Activated naive CD8-positive, alpha-beta T cell treated with anti-CD3 and anti-CD28 coated beads, Interleukin-2, amount 10 ng/mL, durations not matched to agents 7 days and 5 days (primary cell): ENCODE measurements around the gene CDH18. TPM values are rescaled to one million over a fixed set of nuclear protein-coding genes. Genes with fewer than 3 reads are reported as not detected.

Experiments
- ATAC-seq: fragments of 150-1000 bp; cut with Tn5 transposase; one replicate; pipeline ENCODE4 v1.10.0; 2021; ENCODE audit warnings: low read depth, moderate library complexity
- POLR2A ChIA-PET: fragments of 350-600 bp; sonication (Branson Sonifier 250); formaldehyde crosslinking; loops from one replicate; lab custom pipeline; 2021; ENCODE audit warnings: antibody characterized with exemption; lab: Charles Lee
- DNase-seq: peaks from one replicate; pipeline ENCODE4 v3.0.0; 2021
- H3K27ac Mint-ChIP-seq: one replicate; pipeline ENCODE4 v1.8.0; 2022; ENCODE audit warnings: mild to moderate bottlenecking, mixed read lengths
- H3K27me3 Mint-ChIP-seq: one replicate; pipeline ENCODE4 v1.8.0; 2022; ENCODE audit warnings: mild to moderate bottlenecking, moderate library complexity, mixed read lengths
- H3K36me3 Mint-ChIP-seq: one replicate; pipeline ENCODE4 v1.8.0; 2021; ENCODE audit warnings: mild to moderate bottlenecking, mixed read lengths
- H3K4me1 Mint-ChIP-seq: one replicate; pipeline ENCODE4 v1.8.0; 2021; ENCODE audit warnings: mixed read lengths
- H3K4me3 Mint-ChIP-seq: one replicate; pipeline ENCODE4 v1.8.0; 2022; ENCODE audit warnings: mild to moderate bottlenecking, moderate library complexity, mixed read lengths
- H3K9me3 Mint-ChIP-seq: one replicate; pipeline ENCODE4 v1.8.0; 2021; ENCODE audit warnings: mixed read lengths
- total RNA-seq, 2 experiments: library from RNA; stranded (reverse); gene quantifications; one replicate each; pipeline ENCODE4 v1.2.3, GENCODE V29; 2021

The CDH18 gene
- total RNA-seq, 2 experiments from 2014 or later = not detected

DNA sequence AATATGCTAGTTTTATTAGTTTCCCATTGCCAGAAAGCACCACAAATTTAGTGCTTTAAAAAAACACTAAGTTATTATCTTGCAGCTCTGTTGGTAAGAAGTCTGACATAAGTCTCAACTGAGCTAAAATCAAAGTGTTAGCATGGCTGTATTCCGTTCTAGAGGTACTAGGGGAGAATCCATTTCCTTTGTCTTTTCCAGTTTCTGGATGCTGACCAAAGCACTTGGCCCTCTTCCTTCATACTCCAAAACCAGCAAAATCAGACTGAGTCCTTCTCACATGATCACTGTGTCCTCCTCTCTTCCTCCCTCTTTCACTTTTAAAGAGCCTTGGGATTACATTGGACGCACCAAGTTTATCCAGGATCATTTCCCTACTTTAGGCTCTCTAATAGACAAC is 9.5 kb downstream of the CDH18 start:
- DNase-seq (no peak), ATAC-seq (no peak)
- Mint-ChIP-seq H3K9me3 (peaks cover 6% of the 10 kb centered on the region), H3K4me1 (no peaks in the 10 kb centered on the region), H3K36me3 (no peaks in the 10 kb centered on the region), H3K27ac (no peak overlapping the region), H3K4me3 (no peak overlapping the region), H3K27me3 (no peaks in the 10 kb centered on the region)
- POLR2A ChIA-PET = no interaction called here

DNA sequence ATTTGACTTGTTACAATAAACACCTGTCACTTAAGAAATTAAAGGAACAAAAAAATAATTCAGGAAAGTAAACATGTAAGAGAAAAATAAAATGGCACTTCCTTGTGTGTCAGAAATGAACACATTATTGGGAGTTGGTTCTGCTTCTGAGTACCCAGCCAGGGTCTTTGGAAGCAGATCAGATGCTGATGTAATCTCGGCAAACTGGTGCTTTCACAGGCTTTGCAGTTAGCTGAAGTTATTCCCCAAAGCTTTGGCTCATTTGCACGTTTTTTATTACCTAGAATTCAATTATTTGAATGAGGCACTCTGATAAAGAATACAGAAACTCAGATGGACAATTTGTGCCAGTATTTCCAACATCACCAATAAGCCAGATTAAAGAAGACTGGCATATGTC is 10.9 kb downstream of the CDH18 start:
- no peak overlapping the region for H3K4me3 Mint-ChIP-seq
- no peaks in the 10 kb centered on the region for H3K4me1 Mint-ChIP-seq
- no peak overlapping the region for H3K27ac Mint-ChIP-seq
- POLR2A ChIA-PET = no interaction called here
- no peaks in the 10 kb centered on the region for H3K36me3 Mint-ChIP-seq
- ATAC-seq = no peak
- no peak for DNase-seq
- no peaks in the 10 kb centered on the region for H3K27me3 Mint-ChIP-seq
- H3K9me3 Mint-ChIP-seq = peaks cover 6% of the 10 kb centered on the region

DNA sequence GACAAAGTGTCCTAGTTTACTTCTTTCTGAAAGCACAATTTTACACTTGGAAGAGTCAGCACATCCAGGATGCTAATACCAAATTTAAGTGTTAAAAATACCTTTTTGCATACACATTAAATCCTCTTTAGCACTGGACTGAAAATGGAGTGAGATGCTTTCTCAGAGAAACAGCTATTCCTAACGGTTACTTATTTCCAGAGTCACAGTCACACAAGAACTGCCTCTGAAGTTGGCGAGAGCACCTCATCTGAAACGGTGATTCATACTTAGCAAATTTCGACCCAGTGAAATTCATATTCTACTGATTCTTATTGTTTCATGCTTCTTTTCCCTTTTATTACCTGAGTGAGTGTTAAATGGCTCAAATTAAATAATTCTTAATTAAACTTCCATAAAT is 12.2 kb downstream of the CDH18 start:
- no peak overlapping the region for H3K4me3 Mint-ChIP-seq
- DNase-seq (no peak), ATAC-seq (no peak)
- no peaks in the 10 kb centered on the region for H3K36me3 Mint-ChIP-seq
- peaks cover 5% of the 10 kb centered on the region for H3K9me3 Mint-ChIP-seq
- no peaks in the 10 kb centered on the region for H3K27me3 Mint-ChIP-seq
- H3K4me1 Mint-ChIP-seq = no peaks in the 10 kb centered on the region
- POLR2A ChIA-PET = no interaction called here
- no peak overlapping the region for H3K27ac Mint-ChIP-seq

DNA sequence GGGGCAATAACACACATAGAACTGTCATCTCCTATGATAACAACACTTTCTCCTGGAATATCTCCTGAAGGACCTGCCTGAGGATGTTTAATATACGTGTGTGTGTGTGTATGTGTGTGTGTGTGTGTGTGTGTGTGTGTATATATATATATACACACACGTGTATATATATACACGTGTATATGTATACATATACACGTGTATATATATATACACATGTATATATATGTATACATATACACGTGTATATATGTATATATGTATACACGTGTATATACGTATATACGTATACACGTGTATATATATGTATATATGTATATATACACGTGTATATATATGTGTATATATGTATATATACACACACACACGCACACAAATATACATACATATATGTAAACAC is 27.5 kb downstream of the CDH18 start:
- POLR2A ChIA-PET = no interaction called here

DNA sequence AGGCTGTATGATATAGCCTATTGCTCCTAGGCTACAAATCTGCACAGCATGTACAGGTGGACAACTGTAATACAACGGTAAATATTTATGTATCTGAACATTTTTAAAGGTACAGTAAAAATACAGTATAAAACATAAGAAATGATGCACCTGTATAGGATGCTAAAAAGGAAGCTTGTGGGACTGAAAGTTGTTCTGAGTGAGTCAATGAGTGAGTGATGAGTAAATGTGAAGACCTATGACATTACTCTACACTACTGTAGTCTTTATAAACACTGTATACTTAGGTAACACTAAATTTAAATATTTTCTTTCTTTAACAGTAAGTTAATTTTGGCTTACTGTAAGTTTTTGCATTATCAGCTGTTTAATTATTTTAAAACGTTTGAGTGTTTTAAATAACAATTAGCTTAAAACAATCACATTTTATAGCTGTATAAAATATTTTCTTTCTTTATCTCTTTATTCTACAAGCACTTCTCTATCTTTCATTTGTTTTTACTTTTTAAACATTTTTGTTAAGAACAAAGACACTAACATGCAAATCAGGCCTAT is 28.1 kb downstream of the CDH18 start:
- ATAC-seq = no peak
- H3K27ac Mint-ChIP-seq = no peak overlapping the region
- H3K27me3 Mint-ChIP-seq = no peaks in the 10 kb centered on the region
- no peaks in the 10 kb centered on the region for H3K36me3 Mint-ChIP-seq
- no peaks in the 10 kb centered on the region for H3K4me1 Mint-ChIP-seq
- no peak overlapping the region for H3K4me3 Mint-ChIP-seq
- POLR2A ChIA-PET = no interaction called here
- DNase-seq = no peak
- peaks cover 1% of the 10 kb centered on the region for H3K9me3 Mint-ChIP-seq

More for the DNA sequence above, 27.5 kb downstream of the CDH18 start:
- no peaks in the 10 kb centered on the region for H3K36me3 Mint-ChIP-seq
- ATAC-seq (no peak), DNase-seq (no peak)
- peaks cover 1% of the 10 kb centered on the region for H3K9me3 Mint-ChIP-seq
- H3K4me1 Mint-ChIP-seq = no peaks in the 10 kb centered on the region
- H3K27me3 Mint-ChIP-seq = no peaks in the 10 kb centered on the region
- no peak overlapping the region for H3K4me3 Mint-ChIP-seq
- no peak overlapping the region for H3K27ac Mint-ChIP-seq

DNA sequence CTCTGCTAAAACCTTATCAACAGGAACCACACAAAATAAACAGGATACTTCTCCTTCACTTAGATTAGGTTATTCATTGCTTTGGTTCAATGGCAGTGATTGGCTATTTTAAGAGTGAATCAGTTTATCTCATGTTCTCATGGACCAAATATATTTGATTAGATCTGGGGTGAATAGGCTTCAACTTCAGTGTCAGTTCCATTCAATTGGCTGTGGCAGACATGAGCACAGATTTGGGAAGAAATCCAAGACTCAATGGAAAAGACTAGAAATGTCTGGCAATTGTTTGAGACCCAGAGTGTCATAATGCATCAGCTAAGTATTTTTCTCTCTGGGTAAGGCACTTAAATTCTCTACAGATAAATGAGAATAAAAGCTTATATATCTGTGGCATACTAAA is 37.1 kb downstream of the CDH18 start:
- H3K27ac Mint-ChIP-seq = no peak overlapping the region
- no peaks in the 10 kb centered on the region for H3K36me3 Mint-ChIP-seq
- no peaks in the 10 kb centered on the region for H3K4me1 Mint-ChIP-seq
- POLR2A ChIA-PET = no interaction called here
- H3K9me3 Mint-ChIP-seq = no peaks in the 10 kb centered on the region
- no peak overlapping the region for H3K4me3 Mint-ChIP-seq
- DNase-seq (no peak), ATAC-seq (no peak)
- H3K27me3 Mint-ChIP-seq = no peaks in the 10 kb centered on the region

DNA sequence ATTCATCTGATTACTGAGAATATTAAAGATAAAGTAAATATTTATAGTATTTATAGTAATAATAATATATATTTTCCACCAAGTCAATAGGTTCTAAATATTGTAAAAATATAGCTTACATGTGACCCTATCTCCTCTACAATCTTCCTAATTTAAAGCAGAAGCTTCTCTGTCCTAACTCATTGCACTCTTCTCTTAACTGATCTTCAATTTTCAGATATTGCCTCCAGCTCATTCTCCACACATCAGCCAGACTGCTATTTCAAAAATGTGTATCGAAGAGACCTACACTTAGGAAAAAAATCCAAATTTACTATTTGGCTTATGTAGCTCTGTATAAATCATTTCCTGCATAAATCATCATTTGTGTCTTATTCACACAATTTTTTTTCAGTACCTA is 47.8 kb downstream of the CDH18 start:
- Mint-ChIP-seq H3K4me1 (no peaks in the 10 kb centered on the region), H3K27ac (no peak overlapping the region), H3K36me3 (no peaks in the 10 kb centered on the region), H3K9me3 (peaks cover 1% of the 10 kb centered on the region), H3K27me3 (no peaks in the 10 kb centered on the region), H3K4me3 (no peak overlapping the region)
- no peak for DNase-seq
- ATAC-seq = no peak
- POLR2A ChIA-PET = no interaction called here

DNA sequence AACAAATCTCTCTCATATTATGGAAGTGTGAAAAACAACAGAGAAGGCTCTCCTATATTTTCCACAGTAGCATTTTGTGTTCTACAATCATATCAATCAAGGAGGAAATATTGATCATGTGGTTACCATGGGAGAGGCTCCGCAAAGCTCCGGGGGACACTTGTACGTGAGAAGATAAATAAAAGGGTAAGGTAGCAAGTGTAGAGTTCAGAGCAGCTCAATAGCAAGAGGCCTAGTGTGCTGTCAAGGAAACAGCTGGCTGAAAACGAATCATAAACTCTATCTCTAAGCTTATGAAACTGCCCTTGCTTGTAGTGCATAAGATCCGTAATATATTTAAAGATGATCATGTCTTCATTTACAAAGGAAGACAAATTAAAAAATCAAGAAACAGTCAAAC is 57.5 kb downstream of the CDH18 start:
- peaks cover 1% of the 10 kb centered on the region for H3K9me3 Mint-ChIP-seq
- H3K4me1 Mint-ChIP-seq = no peaks in the 10 kb centered on the region
- no peak overlapping the region for H3K4me3 Mint-ChIP-seq
- no peak for ATAC-seq
- no peaks in the 10 kb centered on the region for H3K36me3 Mint-ChIP-seq
- H3K27me3 Mint-ChIP-seq = no peaks in the 10 kb centered on the region
- no peak for DNase-seq
- POLR2A ChIA-PET = no interaction called here
- H3K27ac Mint-ChIP-seq = no peak overlapping the region

DNA sequence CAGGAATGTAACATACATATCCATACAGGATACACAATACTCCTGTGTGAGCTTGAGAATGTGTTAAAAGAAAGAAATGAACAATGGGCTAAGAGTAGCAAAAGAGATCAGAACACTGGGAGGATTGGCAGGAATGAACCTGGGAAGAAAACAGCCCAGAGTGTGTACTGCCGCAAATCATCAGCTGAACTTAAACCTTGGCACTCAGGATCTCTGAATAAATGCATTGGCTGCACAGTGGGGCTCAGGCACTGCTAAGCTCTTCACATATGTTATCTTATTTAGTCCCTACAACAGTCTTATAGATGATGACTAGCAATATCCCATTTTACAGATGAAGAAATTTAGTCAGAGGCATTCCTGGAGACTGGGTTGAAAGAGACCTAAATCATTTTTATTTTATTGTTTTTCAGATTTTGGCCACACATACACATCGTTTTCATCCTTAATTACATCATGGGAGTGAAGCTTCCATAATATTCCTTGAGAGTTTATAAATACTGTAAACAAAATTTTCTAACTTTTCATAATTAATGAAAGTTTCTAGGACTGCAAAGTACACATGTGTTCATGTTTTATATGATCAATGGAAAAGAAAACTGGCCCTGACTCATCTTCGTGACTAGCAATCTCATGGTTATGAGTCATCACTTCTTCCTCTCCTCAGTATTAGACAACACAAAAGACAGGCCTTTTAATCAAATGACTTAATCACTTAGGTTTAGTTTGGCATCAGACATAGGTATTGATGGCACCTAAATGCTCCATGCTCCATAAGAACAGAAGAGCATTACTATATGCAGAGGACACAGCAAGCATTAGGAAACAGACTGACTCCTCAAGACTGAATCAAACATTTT is 59.2 kb downstream of the CDH18 start:
- POLR2A ChIA-PET = no interaction called here
- no peak overlapping the region for H3K4me3 Mint-ChIP-seq
- no peak for DNase-seq
- ATAC-seq = no peak
- no peaks in the 10 kb centered on the region for H3K27me3 Mint-ChIP-seq
- H3K9me3 Mint-ChIP-seq = peaks cover 3% of the 10 kb centered on the region
- no peaks in the 10 kb centered on the region for H3K4me1 Mint-ChIP-seq
- H3K27ac Mint-ChIP-seq = no peak overlapping the region
- no peaks in the 10 kb centered on the region for H3K36me3 Mint-ChIP-seq

DNA sequence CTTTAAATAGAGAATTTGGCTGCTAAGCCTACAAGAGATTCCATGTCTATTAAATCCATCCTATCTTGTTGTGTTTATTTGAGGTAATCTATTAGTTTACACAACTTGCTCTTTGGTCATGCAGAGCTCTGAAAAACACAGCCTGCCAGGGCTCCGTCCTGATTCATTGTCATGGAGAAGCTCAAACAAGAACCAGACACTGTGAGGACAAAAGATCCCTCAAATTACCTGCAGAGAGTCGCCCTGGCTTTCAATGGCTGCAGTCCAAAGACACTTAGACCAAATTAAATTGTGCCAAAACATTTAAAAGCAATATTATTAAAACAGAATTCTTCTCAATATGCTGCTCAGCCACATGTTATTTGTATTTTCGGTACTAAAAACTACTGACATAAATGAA is 60.1 kb downstream of the CDH18 start:
- Mint-ChIP-seq H3K9me3 (peaks cover 3% of the 10 kb centered on the region), H3K27ac (no peak overlapping the region), H3K4me3 (no peak overlapping the region), H3K4me1 (no peaks in the 10 kb centered on the region), H3K27me3 (no peaks in the 10 kb centered on the region), H3K36me3 (no peaks in the 10 kb centered on the region)
- POLR2A ChIA-PET = no interaction called here
- DNase-seq = no peak
- no peak for ATAC-seq

DNA sequence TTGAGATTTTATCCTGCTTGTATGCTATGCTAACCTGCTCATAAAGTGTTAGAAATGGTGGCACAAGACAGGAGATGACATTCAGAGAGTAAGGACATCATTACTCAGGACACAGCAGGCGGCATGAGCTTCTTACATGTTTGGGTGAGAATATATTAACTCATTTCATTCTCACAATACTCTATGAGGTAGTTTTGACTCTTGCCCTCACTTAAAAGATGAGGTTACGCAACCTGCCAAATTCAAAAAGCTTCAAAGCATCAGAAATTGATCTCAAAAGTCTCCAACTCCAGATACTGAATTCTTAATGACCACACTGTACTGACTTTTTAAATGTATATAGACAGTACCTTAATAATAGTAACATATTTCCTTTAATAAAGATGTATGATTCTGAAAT is 60.8 kb downstream of the CDH18 start:
- POLR2A ChIA-PET = no interaction called here
- H3K27me3 Mint-ChIP-seq = no peaks in the 10 kb centered on the region
- DNase-seq (no peak), ATAC-seq (no peak)
- no peak overlapping the region for H3K27ac Mint-ChIP-seq
- H3K9me3 Mint-ChIP-seq = peaks cover 3% of the 10 kb centered on the region
- no peak overlapping the region for H3K4me3 Mint-ChIP-seq
- H3K36me3 Mint-ChIP-seq = no peaks in the 10 kb centered on the region
- H3K4me1 Mint-ChIP-seq = no peaks in the 10 kb centered on the region

DNA sequence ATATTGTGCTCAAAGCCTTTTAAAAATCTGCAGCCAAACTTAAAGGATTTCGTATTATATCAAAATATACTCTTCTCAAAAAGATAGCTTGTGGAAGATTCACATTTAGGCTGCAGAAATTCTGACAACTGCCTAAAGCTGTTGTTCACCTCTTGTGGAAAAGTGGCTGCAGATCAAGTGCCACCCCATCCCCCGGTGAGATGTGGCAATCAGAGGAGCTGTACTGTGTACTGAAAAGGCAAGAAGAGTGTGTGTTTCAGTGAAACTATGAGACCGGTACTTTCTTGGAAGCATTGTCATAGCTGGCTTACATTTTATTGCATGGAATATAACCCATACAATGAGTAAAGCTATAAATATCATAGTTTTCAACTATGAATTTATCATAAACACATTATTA is 64.3 kb downstream of the CDH18 start:
- POLR2A ChIA-PET = no interaction called here
- peaks cover 1% of the 10 kb centered on the region for H3K9me3 Mint-ChIP-seq
- H3K27me3 Mint-ChIP-seq = no peaks in the 10 kb centered on the region
- H3K4me1 Mint-ChIP-seq = no peaks in the 10 kb centered on the region
- no peak overlapping the region for H3K4me3 Mint-ChIP-seq
- ATAC-seq (no peak), DNase-seq (no peak)
- no peak overlapping the region for H3K27ac Mint-ChIP-seq
- H3K36me3 Mint-ChIP-seq = no peaks in the 10 kb centered on the region

DNA sequence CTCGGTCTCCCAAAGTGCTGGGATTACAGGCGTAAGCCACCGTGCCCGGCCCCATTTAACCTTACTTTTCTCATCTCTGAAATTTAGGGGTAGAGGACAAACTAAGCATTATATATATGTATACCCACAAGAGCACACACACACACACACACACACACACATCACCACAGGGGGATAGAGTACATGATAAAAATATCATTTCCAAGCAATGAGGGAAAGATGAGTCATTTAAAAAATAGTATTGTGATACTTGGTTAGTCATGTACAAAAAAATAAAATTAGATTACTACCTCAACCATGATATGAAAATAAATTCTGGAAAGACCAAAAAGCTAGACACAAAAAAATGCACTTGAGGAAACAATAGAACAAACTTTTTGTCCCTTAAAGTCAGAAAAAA is 67.2 kb downstream of the CDH18 start:
- no peaks in the 10 kb centered on the region for H3K4me1 Mint-ChIP-seq
- no peaks in the 10 kb centered on the region for H3K27me3 Mint-ChIP-seq
- no peak overlapping the region for H3K4me3 Mint-ChIP-seq
- DNase-seq = no peak
- H3K36me3 Mint-ChIP-seq = no peaks in the 10 kb centered on the region
- POLR2A ChIA-PET = no interaction called here
- ATAC-seq = no peak
- H3K27ac Mint-ChIP-seq = no peak overlapping the region
- peaks cover 2% of the 10 kb centered on the region for H3K9me3 Mint-ChIP-seq

DNA sequence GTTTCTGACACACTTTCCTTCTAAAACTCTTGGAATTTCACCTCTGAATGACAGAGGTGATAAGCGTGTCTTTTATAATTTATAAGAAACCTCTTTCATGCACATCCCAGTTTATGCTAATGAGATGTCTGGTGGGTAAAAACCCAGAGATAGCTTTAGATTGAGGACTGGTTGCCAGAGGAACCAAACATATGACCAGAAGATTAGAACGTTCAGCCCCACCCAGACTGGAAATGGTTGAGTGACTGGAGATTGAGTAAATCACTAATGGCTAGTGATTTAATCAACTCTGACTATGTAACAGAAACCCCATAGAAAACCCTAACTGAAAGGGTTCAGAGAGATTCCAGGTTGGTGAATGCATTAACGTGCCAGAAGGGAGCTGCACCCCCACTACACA is 69.2 kb downstream of the CDH18 start:
- no peaks in the 10 kb centered on the region for H3K27me3 Mint-ChIP-seq
- H3K9me3 Mint-ChIP-seq = peaks cover 1% of the 10 kb centered on the region
- no peak overlapping the region for H3K27ac Mint-ChIP-seq
- H3K4me1 Mint-ChIP-seq = no peaks in the 10 kb centered on the region
- ATAC-seq (no peak), DNase-seq (no peak)
- no peak overlapping the region for H3K4me3 Mint-ChIP-seq
- no peaks in the 10 kb centered on the region for H3K36me3 Mint-ChIP-seq
- POLR2A ChIA-PET = no interaction called here
